HFF-Myc (cell line): ENCODE measurements around the gene KCNQ2.

Experiments
- DNase-seq: peaks from one replicate; pipeline ENCODE4 v3.0.0-alpha.2; 2011; ENCODE audit warnings: low read depth; ENCODE audit errors: extremely low read depth
- H3K4me3 ChIP-seq: replicated peaks from 2 replicates; pipeline ENCODE4 v1.5.1; 2011; ENCODE audit warnings: low read depth, mild to moderate bottlenecking, control low read depth, low read length
- TF ChIP-seq, protein P1 (sequence below): IDR thresholded peaks from 2 replicates; pipeline ENCODE4 v1.5.1; 2012; ENCODE audit warnings: mild to moderate bottlenecking, low read depth, low read length, control low read depth; ENCODE audit errors: missing control alignments

KCNQ2 gene

DNA sequence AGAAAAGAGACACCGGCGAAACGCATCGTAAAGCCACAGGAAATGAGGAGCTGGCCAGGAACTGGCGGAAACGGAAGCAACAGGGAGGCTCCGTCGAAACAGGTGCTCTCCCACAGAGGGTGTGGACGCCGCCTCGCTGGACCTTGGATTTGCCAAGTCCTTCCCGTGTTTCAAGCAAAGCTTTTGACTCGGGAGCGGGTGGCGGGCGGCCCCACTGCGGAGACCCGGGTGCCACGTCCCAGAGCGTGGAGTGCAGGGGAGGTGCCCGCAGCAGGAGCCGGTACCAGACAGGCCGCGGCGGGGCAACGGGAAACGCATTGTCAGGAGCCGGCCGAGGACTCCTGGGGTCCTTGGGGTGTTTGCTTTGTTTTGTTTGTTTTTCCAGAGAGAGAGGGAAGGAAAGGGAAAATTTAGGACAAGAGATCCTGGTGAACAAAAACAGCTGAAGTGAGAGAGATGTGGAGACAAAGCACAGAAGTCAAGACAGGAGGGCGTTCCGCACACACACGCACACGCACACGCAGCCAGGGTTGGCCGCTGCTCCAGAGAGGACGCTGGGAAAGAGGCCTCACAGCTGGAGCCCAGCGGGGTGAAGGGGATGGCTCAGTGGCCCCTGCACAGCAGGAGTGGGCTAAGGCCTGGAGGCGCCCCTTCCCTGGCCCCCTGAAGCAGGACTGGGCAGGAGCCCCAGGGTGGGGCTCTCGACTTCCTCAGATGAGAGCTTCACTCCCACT, 60.4 kb downstream of the KCNQ2 start:
- TF ChIP-seq, protein P1, sequence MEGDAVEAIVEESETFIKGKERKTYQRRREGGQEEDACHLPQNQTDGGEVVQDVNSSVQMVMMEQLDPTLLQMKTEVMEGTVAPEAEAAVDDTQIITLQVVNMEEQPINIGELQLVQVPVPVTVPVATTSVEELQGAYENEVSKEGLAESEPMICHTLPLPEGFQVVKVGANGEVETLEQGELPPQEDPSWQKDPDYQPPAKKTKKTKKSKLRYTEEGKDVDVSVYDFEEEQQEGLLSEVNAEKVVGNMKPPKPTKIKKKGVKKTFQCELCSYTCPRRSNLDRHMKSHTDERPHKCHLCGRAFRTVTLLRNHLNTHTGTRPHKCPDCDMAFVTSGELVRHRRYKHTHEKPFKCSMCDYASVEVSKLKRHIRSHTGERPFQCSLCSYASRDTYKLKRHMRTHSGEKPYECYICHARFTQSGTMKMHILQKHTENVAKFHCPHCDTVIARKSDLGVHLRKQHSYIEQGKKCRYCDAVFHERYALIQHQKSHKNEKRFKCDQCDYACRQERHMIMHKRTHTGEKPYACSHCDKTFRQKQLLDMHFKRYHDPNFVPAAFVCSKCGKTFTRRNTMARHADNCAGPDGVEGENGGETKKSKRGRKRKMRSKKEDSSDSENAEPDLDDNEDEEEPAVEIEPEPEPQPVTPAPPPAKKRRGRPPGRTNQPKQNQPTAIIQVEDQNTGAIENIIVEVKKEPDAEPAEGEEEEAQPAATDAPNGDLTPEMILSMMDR, result no peak
- no peak overlapping the region for H3K4me3 ChIP-seq
- no peak for DNase-seq

DNA sequence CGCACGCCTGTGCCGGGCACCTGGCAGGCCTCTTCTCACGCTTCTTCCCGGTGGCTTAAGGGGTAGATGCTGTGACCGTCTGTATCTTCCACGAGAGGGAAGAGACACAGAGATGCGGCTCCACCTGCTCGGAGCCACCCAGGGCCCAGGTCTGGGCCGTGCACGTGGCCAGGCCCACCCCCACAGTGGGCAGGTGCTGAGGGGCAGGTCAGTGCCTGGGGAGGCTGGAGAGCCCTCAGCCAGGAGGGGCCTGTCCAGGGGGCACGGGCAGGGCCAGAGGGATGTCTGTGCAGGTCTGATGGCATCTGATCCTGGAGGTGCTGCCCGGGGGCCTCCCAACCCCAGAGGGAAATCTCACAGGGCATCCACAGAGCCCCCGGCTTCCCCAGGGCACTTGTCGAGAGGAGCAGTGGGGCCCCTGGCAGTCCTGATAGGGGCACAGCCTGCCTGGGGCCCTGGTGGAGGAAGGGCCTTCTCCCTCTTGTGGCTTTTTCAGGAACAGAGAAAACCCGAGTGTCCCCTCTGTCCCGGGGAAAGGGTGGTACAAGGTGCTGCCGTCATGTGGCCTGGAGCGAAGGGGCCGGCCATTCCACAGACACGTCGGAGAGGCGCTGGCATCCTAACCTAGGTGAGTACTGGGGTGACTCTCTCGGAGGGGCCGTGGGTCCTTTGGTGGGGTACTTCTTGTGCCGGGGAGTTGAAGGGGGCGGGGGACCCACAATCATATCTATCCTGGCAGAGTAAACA, 61.1 kb downstream of the KCNQ2 start:
- TF ChIP-seq, protein P1, result no peak
- H3K4me3 ChIP-seq, result no peak overlapping the region
- DNase-seq, result no peak

DNA sequence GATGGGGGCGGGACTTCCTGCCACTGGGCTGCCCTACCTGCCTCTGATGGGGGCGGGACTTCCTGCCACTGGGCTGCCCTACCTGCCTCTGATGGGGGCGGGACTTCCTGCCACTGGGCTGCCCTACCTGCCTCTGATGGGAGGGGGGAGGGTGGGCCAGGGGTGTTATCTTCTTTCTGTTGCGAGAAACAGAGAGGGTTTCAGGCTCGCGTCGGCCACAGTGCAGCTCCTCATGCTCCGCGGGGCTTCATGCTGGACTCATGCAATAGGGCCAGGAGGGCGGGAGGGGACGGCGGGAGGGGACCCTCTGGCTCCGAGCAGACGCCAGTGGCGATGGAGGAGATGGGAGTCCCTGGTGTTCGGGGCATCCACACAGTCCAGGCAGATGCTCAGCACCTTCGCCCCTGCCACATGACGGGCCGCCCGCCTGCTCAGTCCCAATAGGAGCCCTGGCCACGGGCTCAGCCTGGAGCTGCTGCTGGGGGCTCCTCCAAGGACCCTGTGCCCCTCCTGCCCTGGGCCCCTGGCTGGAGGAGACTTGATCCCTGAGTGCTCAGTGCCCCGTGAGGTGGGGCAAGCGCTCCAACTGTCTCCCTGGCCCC, 62.5 kb downstream of the KCNQ2 start:
- H3K4me3 ChIP-seq, result no peak overlapping the region
- TF ChIP-seq, protein P1, result no peak
- DNase-seq, result no peak

DNA sequence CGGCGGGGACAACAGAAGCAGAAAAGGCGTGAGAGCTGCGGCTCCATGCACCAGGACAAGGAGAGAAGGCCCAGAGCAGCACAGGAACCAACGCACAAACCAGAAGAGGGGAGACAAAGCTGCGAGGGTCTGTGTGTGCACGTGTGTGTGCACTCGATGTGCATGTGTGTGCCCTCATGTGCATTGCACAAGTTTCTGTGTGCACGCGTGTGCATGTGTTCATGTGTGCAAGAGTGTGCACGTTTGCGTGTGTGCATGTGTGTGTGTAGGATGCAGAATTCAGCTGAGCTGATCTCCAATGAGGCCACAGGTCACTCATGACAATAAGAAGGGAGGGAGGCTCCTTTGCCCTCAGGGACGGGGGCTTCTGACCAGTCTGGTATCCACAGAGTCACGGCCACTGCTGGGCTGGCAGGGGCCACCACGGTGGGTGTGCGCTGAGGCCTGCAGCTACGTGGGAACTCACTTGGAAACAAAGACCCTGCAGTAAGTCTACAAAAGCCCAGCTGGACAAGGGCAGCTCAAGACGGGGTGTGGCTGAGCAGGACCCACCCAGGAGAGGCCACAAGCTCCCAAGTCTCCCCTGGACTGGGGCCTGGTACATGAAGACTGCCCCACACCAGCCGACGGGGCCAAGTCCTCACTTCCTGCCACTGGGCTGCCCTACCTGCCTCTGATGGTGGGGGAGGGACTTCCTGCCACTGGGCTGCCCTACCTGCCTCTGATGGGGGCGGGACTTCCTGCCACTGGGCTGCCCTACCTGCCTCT, 63.2 kb downstream of the KCNQ2 start:
- TF ChIP-seq, protein P1, result no peak
- DNase-seq, result no peak
- no peak overlapping the region for H3K4me3 ChIP-seq

DNA sequence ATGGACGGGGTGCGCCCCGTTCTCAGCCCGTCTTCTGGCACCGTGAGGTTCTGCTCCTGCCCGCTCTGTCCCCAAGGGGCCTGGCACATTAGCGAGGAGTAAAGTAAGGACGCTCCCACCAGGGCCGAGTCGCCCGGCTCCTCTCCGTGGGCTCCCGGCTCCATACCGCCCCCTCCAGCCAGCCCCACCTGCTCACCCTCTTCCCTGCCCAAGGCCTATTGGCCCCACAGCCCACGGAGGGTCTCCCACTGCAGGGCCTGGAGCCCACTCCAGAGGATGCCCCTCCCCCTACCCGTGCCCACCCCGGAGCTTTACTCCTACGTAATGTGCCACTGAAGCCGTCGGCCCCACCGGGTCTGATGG, 63.8 kb downstream of the KCNQ2 start:
- DNase-seq, result no peak
- TF ChIP-seq, protein P1, result no peak
- H3K4me3 ChIP-seq, result no peak overlapping the region

DNA sequence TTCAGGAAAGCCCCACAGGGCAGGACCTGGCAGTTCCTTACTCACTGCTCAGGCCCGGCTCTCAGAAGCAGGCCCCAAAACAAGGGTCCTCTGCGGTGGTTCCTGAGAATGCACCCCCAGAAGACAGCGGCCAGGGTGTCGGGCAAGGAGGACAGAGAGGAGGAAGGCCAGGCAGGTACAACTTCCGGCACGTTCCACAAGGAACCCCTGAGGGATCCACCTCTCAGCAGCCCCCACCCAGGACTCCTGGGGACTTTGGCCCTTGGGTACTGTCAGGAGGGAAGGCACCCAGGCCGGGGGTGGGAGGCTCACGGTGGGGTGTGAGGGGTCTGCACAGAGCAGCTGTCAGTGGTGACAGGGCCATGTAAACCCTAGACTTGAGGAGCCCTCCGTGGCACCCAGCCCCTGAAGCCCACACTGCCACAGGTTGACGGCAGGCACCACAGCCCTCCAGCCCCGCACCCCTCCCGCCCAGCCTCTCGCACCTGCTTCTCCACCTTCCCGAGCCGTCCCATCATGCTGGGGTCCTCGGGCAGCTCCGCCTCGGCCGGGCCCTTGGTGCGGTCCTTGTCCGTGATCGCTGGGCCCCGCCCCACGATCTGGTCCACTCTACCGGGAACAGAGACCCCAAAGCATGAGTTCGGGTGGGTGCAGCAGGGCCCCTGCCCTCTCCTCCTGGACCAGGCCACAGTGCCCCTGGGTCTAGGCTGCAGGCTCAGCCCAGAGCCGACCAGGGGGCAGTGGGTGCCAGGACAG, 64.3 kb downstream of the KCNQ2 start:
- DNase-seq, result no peak
- no peak overlapping the region for H3K4me3 ChIP-seq
- TF ChIP-seq, protein P1, result no peak
